Measurements from ENCODE around the gene RPL13.

RPL13 gene

DNA sequence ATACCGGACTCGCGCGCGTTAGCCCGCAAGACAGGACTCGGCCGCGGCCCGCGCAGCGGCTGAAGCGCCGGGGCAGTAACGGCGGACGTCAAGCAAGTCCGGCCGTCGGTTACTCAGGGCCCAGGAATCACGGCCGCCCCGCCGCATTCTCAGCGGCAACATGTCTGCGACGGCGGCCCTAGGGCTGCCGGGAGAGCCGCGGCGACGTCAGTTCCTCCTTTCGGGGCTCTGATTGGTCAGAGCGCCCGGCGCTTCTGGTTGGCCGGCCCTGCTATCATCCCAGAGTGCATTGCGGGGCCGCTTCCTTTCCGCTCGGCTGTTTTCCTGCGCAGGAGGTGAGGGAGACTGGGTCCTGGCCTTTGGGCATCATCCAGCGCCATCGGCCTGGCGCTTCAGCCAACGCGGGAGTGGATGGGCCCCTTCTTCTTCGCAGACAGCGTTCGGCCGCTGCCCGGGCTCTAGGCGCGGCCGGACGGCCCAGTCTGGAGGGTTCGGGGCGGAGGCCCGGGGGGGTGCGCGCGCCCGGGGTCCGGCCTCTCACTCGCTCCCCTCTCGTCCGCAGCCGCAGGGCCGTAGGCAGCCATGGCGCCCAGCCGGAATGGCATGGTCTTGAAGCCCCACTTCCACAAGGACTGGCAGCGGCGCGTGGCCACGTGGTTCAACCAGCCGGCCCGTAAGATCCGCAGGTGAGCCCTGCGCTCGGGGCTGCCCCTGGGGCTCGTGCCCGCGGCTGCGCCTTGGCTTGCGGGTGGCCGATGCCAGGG, at the start of gene RPL13:
RPL13 (plus strand) TSS at position 305 of the 764 bp plus-strand sequence; CDS start at position 583, 278 bp downstream.
- peak; percentile 96 for DNase-seq

- no peak for DNase-seq
These were observed 49.1 kb upstream of the RPL13 start for GRCh38 chr16:89511374-89511773.

DNA sequence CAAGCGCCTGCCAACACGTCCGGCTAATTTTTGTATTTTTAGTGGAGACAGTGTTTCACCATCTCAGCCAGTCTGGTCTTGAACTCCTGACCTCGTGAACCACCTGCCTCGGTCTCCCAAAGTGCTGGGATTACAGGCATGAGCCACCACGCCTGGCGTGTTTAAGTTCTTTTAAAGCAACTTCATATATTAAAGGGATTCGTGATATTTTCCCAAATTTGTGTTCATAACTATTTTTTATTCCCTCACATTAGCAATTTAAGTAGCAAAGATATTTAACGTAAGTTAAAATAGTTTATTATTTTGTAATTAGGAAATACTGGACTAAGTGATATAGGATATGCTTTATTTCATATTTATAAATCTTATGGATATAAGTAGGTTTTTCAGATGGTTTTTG, 48.0 kb upstream of the RPL13 start:
- no peak for DNase-seq

GRCh38 chr16:89517128-89517527, 43.4 kb upstream of the RPL13 start:
- no peak for DNase-seq

DNA sequence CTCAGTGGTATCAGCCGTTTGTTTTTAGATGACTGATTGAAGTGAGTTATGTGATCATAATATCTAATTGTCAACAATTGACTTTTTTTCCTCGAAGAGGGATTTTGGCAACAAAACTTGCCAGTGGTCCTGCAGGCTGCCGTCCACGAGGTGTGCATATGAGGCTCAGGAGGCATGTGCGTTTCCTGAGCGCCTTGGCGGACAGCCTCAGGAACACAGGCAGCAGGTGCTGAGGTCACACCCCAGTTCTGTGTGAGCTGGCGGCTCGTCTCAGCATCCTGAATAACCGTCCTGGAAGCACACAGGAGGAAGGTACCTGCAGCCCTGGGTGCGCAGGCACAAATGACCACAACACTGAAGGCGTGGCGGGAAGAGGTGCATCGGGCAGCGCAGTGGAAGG, 40.6 kb upstream of the RPL13 start:
- no peak for DNase-seq

DNA sequence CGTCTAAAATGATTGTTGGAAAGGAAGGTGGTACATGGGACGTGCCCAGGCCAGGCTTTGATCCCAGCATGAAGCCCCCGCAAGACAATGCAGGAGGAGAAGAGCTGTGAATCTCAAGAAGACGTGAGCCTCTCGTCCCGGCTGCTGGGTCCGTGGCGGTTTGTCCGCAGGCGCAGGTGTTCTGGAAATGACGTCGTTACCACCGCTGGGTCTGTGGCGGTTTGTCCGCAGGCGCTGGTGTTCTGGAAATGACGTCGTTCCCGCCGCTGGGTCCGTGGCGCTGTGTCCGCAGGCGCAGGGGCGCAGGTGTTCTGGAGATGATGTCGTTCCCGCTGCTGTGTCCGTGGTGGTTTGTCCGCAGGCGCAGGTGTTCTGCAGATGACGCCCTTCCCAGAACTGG, 38.2 kb upstream of the RPL13 start:
- no peak for DNase-seq

GRCh38 chr16:89523680-89524344, 36.7 kb upstream of the RPL13 start:
- no peak for DNase-seq

GRCh38 chr16:89525146-89525913, 35.2 kb upstream of the RPL13 start:
- DNase-seq = no peak

- no peak for DNase-seq
These were observed 31.4 kb upstream of the RPL13 start for GRCh38 chr16:89529097-89529496.

GRCh38 chr16:89530401-89531381, 29.8 kb upstream of the RPL13 start:
- no peak for DNase-seq

DNA sequence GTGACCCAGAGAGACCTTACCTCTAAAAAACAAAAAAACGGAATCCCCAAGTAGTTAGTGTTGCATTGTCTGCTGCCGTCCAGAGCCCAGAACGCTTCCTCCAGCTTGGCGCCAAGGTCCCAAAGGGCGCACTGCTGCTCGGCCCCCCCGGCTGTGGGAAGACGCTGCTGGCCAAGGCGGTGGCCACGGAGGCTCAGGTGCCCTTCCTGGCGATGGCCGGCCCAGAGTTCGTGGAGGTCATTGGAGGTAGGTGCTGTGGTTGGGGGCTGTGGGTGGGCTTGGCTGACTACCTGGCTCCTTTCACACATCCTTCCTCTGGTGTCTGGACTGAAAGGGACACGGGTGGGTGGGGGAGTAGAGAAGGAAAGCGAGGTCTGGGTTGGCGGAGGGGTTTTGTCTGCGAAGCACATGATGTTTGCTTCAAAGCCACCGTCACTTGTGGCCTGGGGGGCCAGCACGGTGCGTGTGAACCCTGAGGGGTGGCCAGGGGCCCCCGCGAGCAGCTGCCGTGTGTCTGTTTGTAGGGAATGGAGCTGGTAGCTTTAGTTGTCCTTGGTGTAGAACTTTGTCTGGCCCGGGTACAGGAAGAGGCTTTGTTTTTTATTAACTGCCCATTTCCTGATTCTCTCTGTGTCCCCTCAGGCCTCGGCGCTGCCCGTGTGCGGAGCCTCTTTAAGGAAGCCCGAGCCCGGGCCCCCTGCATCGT, 28.5 kb upstream of the RPL13 start:
- DNase-seq = no peak

GRCh38 chr16:89534252-89534756, 26.2 kb upstream of the RPL13 start:
- no peak for DNase-seq

- no peak for DNase-seq
These were observed 24.1 kb upstream of the RPL13 start for GRCh38 chr16:89536371-89536770.

DNA sequence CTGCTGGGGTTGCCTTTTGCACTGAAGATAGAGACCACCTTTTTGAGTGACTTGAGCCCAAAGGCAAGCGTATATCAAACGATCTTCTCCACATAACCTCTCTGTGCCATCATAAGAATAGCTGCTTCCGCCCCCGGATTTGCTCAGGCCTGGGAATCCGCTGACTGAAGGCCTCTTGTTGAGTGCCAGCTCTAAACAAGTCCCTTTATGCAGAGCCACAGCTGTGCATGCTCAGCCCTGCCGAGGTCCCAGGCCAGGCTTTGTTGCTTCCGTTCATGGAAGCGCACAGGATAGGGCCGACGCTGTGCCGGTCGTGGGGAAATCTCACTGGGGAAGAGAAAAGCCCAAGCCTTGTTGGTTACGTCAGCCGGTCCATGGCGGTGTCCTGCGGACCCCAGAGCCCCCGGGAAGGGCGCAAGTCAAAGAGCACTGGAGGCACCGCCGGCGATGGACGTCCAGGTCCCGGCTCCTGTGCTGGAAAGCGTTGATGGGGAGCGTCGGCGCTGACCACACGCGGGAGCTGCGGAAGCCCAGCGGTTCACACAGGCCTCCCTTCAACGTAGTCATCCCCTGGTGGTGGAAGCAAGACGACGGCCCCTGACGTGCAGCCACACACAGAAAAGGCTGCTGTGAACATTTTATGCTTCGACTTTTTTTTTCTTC, 23.5 kb upstream of the RPL13 start:
- no peak for DNase-seq

DNA sequence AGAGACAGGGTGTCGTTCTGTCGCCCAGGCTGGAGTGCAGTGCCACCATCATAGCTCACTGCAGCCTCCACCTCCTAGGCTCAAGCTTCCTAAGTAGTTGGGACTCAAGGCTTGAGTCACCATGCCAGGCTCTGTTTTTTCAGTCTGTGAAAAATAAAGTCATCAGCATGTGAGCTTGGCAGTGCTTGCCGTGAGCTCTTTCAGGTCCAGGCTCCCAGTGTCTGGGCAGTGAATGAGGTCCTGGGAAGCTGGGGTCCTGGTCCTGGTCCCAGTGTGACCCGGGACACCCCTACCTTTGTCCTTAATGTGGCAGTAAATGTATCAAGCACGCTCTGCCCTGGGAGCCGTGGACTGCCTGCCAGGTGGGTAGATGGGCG, 22.9 kb upstream of the RPL13 start:
- DNase-seq = no peak

DNA sequence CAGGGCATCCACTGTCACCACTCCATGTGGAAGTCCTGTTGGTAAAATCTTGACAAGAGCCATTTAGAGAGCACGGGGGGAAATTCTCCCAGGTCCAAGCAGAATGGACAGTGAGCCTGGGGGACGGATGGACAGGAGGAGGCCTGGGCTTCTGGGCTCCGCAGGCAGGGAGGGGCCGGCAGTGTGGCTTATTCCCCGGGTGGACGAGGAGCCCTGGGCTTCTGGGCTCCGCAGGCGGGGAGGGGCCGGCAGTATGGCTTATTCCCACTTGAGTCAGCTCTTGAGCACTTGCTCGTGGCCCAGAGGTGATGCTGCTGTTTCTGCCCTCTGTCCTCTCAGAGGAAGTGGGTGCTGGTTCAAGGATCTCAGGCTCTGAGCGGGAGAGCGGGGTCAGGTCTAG, 22.2 kb upstream of the RPL13 start:
- no peak for DNase-seq

DNA sequence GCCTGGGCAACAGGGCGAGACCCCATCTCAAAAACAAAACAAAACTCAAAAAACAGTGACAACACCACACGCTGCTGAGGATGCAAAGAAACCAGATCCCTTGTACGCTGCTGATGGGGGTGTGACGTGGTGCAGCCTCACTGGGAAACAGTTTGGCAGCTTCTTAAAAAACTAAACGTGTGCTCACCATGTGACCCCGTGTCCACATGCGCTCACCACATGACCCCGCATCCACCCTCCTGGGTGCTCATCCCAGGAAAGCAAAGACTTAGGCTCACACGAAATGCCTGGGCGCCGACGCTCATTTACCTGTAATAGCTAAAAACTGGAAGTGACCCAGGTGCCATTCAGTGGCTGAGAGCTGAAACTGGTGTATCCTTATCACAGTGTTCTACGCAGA, 19.9 kb upstream of the RPL13 start:
- DNase-seq = no peak

GRCh38 chr16:89541792-89542191, 18.7 kb upstream of the RPL13 start:
- no peak for DNase-seq

- no peak for DNase-seq
These were observed 16.4 kb upstream of the RPL13 start for GRCh38 chr16:89544113-89544512.

DNA sequence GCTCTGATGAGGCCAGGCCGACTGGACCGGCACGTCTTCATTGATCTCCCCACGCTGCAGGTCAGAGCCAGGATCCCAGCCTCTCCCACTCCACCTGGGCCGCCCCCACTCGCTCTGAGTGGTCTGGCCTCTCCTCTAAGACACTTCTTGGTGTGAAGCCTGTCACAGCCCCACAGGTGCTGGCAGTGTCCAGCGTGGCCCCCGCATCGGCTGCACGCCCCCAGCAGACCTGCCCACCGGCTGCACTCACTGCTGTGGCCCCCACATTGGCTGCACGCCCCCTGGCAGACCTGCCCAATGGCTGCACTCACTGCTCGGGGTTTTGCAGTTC, 15.8 kb upstream of the RPL13 start:
- DNase-seq = no peak

All from fibroblast of skin of right biceps (primary cell).